Colon (tissue), 2 donors: Measurements from ENCODE around the gene AKT3.

Experiments
- FAIRE-seq: peaks from 2 replicates; lab custom pipeline; 2012; peaks lifted over from hg19 to GRCh38; lab: Jason Lieb, UNC
- donor health status: control.
- donor health status: control.

AKT3 gene

DNA sequence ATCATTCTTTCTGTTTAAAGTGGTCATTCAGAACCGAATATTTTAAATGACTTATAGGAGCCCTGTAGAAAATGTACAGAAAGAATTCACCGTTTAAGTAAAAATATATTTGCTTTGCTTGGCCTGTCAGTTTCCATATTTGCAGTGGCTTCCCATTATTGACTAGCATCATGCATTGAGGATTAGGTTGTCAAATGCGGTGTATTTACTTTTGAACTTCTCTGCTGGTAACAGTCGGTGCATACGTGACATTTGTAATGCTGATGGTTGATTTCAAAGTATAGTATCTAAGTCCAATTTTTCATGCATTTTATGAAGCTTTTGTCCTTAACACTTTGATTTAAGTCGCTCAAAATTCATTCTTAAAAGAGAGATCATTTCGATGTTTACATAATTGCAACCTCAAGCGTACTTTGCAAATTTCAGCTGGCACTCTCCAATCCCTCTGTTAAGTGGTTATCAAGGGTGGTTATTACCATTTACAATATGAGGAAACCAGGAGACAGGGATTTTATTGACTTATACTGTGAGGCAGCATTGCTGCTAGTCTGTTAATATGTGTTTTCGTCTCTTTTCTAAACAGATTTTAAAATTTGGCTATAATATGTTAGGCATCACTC lies 392.6 kb downstream of the AKT3 start:
- no peak for FAIRE-seq

- FAIRE-seq = no peak
These were observed 394.0 kb downstream of the AKT3 start for GRCh38 chr1:243455760-243456651.

DNA sequence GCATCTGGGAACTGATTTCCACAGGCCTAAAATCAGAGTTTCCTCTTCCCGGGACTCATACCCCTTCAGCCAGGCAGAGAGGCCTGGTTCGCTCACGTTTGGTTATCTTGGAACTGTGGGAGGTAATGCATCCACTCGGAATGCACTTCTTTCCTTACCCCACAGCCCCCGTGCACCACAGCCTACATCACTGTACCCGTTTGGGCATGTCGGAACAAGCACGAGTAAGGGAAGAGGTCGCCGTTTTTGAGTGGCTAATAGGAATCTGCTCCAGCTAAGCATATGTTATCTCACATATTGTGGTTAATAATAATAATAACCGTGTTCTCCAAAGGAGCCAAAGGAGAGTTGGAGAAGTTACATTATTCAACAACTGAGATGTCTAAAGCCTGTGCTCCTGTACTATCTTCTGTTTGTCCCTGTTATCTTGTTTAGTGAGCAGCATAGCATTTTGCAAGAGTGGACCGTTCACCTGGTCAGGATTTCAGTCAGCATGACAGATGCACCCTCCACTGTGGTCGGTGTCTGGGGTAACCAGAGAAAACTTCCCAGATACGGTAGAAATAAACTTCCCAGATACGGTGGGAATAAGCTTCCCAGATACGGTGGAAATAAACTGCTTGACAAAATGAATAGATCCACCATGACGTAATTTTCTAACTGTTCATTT lies 395.6 kb downstream of the AKT3 start:
- no peak for FAIRE-seq

GRCh38 chr1:243452092-243452491 lies 398.0 kb downstream of the AKT3 start:
- no peak for FAIRE-seq

- FAIRE-seq = no peak
These were observed 400.7 kb downstream of the AKT3 start for GRCh38 chr1:243449373-243449772.

DNA sequence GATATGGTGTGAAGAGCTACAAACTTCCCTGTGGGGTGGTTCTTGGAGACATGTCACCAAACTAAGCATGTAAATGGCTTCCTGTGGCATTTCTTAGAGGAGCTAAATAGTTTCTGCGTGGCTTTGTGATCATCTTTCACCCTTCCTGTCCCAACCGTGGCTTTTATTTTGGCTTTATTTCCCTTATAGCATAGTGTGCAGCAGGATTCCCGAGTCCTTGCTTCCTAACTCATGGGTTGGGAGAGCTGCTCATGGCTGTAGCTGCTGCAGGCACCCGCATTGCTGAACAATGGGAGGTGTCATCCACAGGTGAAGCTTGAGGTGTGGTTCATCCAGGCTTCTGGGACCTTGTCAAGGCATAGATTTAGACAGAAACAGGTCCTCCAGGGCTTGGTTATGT lies 402.2 kb downstream of the AKT3 start:
- FAIRE-seq = no peak

GRCh38 chr1:243447347-243447746 lies 402.7 kb downstream of the AKT3 start:
- no peak for FAIRE-seq

- FAIRE-seq = no peak
These were observed 406.5 kb downstream of the AKT3 start for GRCh38 chr1:243443557-243443956.

GRCh38 chr1:243441601-243442000 lies 408.4 kb downstream of the AKT3 start:
- FAIRE-seq = no peak

DNA sequence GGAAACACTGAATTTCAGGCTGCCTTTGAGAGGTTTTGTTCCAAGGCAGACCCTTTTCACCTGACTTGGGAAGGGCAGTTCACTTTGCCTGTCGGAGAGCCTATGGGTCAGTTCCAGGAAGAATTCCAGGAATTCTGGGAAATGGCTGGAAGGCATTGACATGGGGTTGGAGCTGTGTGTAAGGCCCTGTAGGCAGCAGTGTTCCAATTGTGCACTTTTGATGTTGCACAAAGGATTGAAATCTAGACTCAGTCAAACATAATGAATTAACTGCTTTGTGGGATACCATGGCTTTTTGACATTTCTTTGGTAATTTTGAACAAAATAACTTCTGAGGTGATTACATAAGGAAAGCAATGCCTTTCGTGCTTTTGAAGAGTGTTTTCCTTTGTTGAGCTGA lies 409.6 kb downstream of the AKT3 start:
- FAIRE-seq = no peak

GRCh38 chr1:243438815-243439214 lies 411.2 kb downstream of the AKT3 start:
- no peak for FAIRE-seq
